DMS153 (cell line): Measurements from ENCODE around the gene LRRFIP2.
"Not testable (repeated sequence)": the region's sequence is repeated elsewhere in the genome, so short reads cannot be mapped to it uniquely, and the experiment has no call there.

ENCODE experiments used
- DNase-seq: peaks from one replicate; lab custom pipeline; 2025; lab: John Stamatoyannopoulos, UW

The LRRFIP2 gene

GRCh38 chr3:37143821-37144220 lies 30.6 kb downstream of the LRRFIP2 start:
- no peak for DNase-seq

GRCh38 chr3:37141676-37142075 lies 32.7 kb downstream of the LRRFIP2 start:
- no peak for DNase-seq

GRCh38 chr3:37140899-37141541 lies 33.4 kb downstream of the LRRFIP2 start:
- no peak for DNase-seq

GRCh38 chr3:37139567-37140052 lies 34.8 kb downstream of the LRRFIP2 start:
- DNase-seq = no peak

GRCh38 chr3:37138816-37139215 lies 35.6 kb downstream of the LRRFIP2 start:
- DNase-seq = no peak

- no peak for DNase-seq
Measured at GRCh38 chr3:37137516-37137915, 36.9 kb downstream of the LRRFIP2 start.

- no peak for DNase-seq
Measured at GRCh38 chr3:37136067-37136466, 38.3 kb downstream of the LRRFIP2 start.

GRCh38 chr3:37135561-37135960 lies 38.8 kb downstream of the LRRFIP2 start:
- no peak for DNase-seq

- no peak for DNase-seq
Measured at GRCh38 chr3:37132334-37132733, 42.0 kb downstream of the LRRFIP2 start.

- no peak for DNase-seq
Measured at GRCh38 chr3:37131860-37132144, 42.6 kb downstream of the LRRFIP2 start.

GRCh38 chr3:37130984-37131859 lies 43.2 kb downstream of the LRRFIP2 start:
- no peak for DNase-seq

GRCh38 chr3:37130448-37130847 lies 43.9 kb downstream of the LRRFIP2 start:
- DNase-seq = no peak

GRCh38 chr3:37129871-37130270 lies 44.5 kb downstream of the LRRFIP2 start:
- DNase-seq = no peak

GRCh38 chr3:37127340-37127739 lies 47.0 kb downstream of the LRRFIP2 start:
- no peak for DNase-seq

GRCh38 chr3:37126856-37127255 lies 47.5 kb downstream of the LRRFIP2 start:
- no peak for DNase-seq

GRCh38 chr3:37125195-37126073 lies 48.9 kb downstream of the LRRFIP2 start:
- no peak for DNase-seq

- no peak for DNase-seq
Measured at GRCh38 chr3:37124435-37124834, 49.9 kb downstream of the LRRFIP2 start.

GRCh38 chr3:37123292-37123691 lies 51.1 kb downstream of the LRRFIP2 start:
- DNase-seq = no peak

GRCh38 chr3:37122069-37122468 lies 52.3 kb downstream of the LRRFIP2 start:
- DNase-seq = not testable (repeated sequence)

- no peak for DNase-seq
Measured at GRCh38 chr3:37118163-37118562, 56.2 kb downstream of the LRRFIP2 start.

GRCh38 chr3:37117548-37117947 lies 56.8 kb downstream of the LRRFIP2 start:
- DNase-seq = no peak

- DNase-seq = no peak
Measured at GRCh38 chr3:37116998-37117397, 57.4 kb downstream of the LRRFIP2 start.

GRCh38 chr3:37115446-37115845 lies 58.9 kb downstream of the LRRFIP2 start:
- no peak for DNase-seq
